ENCODE measurements around the gene IGSF21. TPM values are rescaled to one million over a fixed set of nuclear protein-coding genes. Genes with fewer than 3 reads are reported as not detected.

The IGSF21 gene
- total RNA-seq, 1 experiment from 2014 or later, result 5.2 TPM

- H3K4me1 Mint-ChIP-seq, result peaks cover 46 to 55% of the 10 kb centered on the region in 2 experiments
- H3K9me3 ChIP-seq (ENCODE audit: control insufficient read depth, low read depth, low read length), result no peaks in the 10 kb centered on the region
- H2AK5ac ChIP-seq (ENCODE audit: insufficient read length, low read length), result no peak overlapping the region
- H3K27me3 Mint-ChIP-seq (ENCODE audit: low read depth), result peaks cover 14% of the 10 kb centered on the region
- no peaks in the 10 kb centered on the region for H4K20me1 ChIP-seq (ENCODE audit: control insufficient read depth, insufficient read depth, insufficient read length)
- H3K4me1 ChIP-seq (ENCODE audit: insufficient read depth, low read length), result peaks cover 20% of the 10 kb centered on the region
- no peaks in the 10 kb centered on the region for H3K79me2 ChIP-seq (ENCODE audit: insufficient read depth, low read length)
- no peak overlapping the region for H3K56ac ChIP-seq (ENCODE audit: insufficient read length, low read depth, low read length)
- no peak overlapping the region for H3K18ac ChIP-seq (ENCODE audit: insufficient read length, low read depth, low read length)
- peak overlapping the region in 2 of 3 experiments; percentile 38 to 80; a peak in 3 of 7 replicates for H3K27ac Mint-ChIP-seq
- peaks cover 7 to 19% (median 11%) of the 10 kb centered on the region in 3 experiments; a peak in 6 of 7 replicates for H3K36me3 Mint-ChIP-seq (ENCODE audit: insufficient read depth in 1 of 3, low read depth in 3 of 3)
- peaks cover 15 to 16% of the 10 kb centered on the region in 2 experiments for H3K9me3 Mint-ChIP-seq
- no peak overlapping the region for H2BK120ac ChIP-seq (ENCODE audit: low read depth, low read length, poor library complexity, severe bottlenecking)
- H3K27me3 ChIP-seq (ENCODE audit: insufficient read depth, low read length), result no peaks in the 10 kb centered on the region
- H2BK15ac ChIP-seq (ENCODE audit: low read depth, low read length), result no peak overlapping the region
- no peak overlapping the region for H3K9ac ChIP-seq (ENCODE audit: extremely low read depth, insufficient read length, low read length)
- no peak overlapping the region for H2BK12ac ChIP-seq (ENCODE audit: insufficient read length, low read depth, low read length)
- no peak overlapping the region; the same call in 1 of the 2 replicates for H3K14ac ChIP-seq (ENCODE audit: insufficient read depth, low read length)
- H3K23me2 ChIP-seq (ENCODE audit: insufficient read length, low read depth, low read length, poor library complexity, severe bottlenecking), result peaks cover 2% of the 10 kb centered on the region
- H3K27ac ChIP-seq (ENCODE audit: insufficient read length, low read depth, low read length), result no peak overlapping the region
- H2AFZ ChIP-seq (ENCODE audit: low read length), result no peak overlapping the region
- H3K79me1 ChIP-seq (ENCODE audit: insufficient read depth, low read depth, low read length, poor library complexity, severe bottlenecking), result no peaks in the 10 kb centered on the region
- H3T11ph ChIP-seq (ENCODE audit: low read length), result no peak overlapping the region
- H3K4me3 Mint-ChIP-seq, result peak overlapping the region in 1 of 2 experiments; percentile 36; a peak in 1 of 5 replicates
- H3K4me2 ChIP-seq (ENCODE audit: insufficient read depth, insufficient read length, low read length), result no peak overlapping the region
- H2BK5ac ChIP-seq (ENCODE audit: insufficient read length, low read length), result no peak overlapping the region
- no peak overlapping the region for H3K4ac ChIP-seq (ENCODE audit: low read depth, low read length)
- H3K23ac ChIP-seq (ENCODE audit: insufficient read length, low read depth, low read length), result no peak overlapping the region
- no peak overlapping the region for H2BK20ac ChIP-seq (ENCODE audit: low read depth, low read length, poor library complexity, severe bottlenecking)
- H4K5ac ChIP-seq (ENCODE audit: insufficient read length, low read depth, low read length), result no peak overlapping the region
- no peak overlapping the region for H4K91ac ChIP-seq (ENCODE audit: insufficient read length, low read depth, low read length)
- DNase-seq, result no peak
- WGBS (ENCODE audit: extremely low coverage, insufficient read length, low lambda C conversion rate), result no CpG with 5 or more reads among the region's 7 CpGs
- no peak for TF ChIP-seq CTCF (conservative IDR thresholded peaks at IDR 0.05)
- H4K8ac ChIP-seq (replicated peaks; ENCODE audit: insufficient read length, low read depth, low read length), result no peak overlapping the region
Measured at GRCh38 chr1:18091660-18092446, 15.7 kb upstream of the IGSF21 start.

Data from H9 (cell line).